ENCODE measurements around the gene TRIM60.
"Not testable (repeated sequence)": the region's sequence is repeated elsewhere in the genome, so short reads cannot be mapped to it uniquely, and the experiment has no call there.

The TRIM60 gene

DNA sequence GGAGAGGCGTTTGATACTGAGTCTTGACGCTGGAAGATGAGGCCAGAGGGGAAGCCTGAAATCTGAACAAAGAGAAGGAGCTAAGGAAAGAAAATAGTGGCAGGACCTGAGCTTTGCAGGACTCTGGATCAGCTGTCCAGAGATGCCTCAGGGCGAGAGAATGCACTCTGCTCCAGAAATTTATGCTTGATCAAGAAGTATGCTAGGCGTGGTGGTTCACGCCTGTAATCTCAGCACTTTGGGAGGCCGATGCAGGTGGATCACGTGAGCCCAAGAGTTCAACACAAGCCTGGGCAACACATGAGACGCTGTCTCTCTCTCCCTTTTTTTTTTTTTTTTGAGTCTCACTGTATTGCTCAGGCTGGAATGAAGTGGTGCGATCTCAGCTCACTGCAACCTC lies 23.8 kb downstream of the TRIM60 start:
- DNase-seq: no peak

DNA sequence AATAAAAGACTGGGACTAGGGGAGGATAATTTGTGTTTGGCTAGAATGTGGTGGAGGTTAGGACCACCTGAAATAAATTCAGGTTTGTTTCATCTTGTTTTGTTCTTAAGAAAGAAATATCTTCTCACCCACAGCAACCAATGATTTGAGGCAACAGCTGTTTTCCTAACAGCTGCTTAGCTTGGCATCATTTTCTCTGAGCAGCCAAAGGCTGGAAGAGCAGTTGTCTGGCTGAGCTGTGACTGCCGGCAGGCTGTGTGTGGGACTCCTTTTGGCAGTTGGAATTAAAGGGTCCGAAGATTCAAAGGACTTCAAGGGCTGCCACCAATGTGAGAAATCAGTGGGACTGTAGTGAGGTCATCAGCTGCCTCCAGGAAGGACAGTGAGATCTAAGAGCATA lies 26.9 kb downstream of the TRIM60 start:
- no peak for DNase-seq

DNA sequence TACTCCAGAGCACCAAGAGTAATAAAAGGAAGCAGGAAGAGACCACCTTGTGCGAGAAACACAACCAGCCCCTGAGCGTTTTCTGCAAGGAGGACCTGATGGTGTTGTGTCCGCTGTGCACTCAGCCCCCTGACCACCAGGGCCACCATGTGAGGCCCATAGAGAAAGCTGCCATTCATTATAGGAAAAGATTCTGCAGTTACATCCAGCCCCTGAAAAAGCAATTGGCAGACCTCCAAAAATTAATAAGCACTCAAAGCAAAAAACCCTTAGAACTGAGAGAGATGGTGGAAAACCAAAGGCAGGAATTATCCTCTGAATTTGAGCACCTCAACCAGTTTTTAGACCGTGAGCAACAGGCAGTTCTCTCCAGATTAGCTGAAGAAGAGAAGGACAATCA lies 27.6 kb downstream of the TRIM60 start:
- DNase-seq: no peak

DNA sequence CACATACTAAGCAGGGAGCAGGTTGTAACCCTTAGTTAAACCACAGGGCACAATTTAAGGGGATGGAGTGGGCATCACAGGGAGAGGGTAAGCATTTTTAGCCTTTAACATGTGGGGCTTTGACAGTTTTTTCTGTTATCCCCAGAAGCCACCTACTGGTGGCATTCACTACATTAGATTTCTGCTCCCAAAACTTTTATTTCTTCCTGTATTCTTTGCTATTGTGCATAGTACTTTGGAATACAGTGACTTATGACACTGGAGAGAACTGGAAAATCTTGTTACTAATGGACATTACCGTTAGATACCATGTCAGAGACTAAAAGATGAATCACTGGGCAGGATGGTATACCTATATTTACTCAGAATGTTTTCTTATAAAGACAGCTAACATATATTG lies 29.1 kb downstream of the TRIM60 start:
- no peak for DNase-seq

DNA sequence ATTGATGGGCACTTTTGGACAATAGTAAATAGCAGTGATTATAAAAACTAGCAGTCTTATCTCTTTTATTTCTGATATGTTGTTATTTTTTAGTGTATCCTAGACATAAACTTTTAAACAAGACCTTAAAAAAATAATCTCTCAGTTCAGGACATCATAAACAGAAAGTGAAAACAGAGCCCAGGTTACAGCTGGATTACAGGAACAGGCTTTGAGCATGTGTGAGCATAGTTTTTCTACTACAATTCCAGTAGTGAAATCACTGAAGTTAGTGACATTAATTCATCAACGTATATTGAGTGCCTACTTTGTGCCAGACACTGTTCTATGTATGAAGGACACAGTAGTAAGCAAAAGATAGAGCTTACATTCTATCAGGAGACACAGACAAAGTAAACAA lies 38.8 kb downstream of the TRIM60 start:
- DNase-seq: no peak

DNA sequence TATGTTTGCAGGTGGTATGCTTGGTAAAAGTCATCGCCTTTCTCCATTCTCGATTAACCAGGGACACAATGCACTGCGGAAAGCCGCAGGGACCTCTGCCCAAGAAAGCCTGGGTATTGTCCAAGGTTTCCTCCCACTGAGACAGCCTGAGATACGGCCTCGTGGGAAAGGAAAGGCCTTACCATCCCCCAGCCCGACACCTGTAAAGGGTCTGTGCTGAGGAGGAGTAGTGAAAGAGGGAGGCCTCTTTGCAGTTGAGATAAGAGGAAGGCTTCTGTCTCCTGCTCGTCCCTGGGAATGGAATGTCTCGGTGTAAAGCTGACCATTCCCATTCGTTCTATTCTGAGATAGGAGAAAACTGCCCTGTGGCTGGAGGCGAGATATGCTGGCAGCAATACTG lies 41.5 kb downstream of the TRIM60 start:
- DNase-seq: not testable (repeated sequence)

DNA sequence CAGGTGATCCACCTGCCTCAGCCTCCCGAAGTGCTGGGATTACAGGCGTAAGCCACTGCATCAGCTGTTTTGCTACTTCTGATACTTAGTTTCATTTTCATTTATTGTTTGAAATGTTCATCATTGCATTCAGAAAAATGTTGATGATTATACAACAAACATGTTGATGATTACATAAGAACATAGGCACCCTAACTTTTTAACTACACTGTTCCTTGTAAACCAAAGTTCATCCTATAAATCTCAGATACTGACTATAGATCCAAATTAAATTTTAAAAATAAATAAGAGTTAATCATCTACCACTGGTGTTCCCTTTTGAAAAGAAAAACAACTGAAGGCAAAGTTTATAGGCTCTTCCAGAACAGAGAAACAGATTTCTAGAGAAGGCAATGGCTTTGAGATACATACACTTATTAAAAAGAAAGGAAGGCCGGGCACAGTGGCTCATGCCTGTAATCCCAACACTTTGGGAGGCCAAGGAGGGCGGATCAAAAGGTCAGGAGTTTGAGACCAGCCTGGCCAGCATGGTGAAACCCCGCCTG lies 45.3 kb downstream of the TRIM60 start:
- no peak for DNase-seq

DNA sequence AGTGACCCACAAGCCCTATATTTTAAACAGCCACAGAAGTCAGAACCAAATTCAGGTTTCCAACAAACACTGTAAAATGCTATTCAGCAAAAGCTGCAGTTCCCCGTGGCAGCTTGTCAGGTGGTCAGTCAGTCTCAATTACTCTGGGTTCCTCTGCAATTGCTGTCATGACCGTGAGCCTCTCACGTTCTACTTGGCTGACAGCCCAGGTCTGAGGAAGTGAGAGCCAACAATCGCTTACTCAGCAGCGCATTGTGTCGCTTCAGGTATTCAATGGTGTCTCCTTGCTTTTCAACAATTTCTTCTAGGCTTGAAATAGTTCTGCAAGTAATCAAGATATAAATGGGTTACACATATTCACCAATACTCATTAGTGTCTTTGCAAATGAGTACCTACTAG lies 47.7 kb downstream of the TRIM60 start:
- DNase-seq: peak in 1 of 3 donors; percentile 1

DNA sequence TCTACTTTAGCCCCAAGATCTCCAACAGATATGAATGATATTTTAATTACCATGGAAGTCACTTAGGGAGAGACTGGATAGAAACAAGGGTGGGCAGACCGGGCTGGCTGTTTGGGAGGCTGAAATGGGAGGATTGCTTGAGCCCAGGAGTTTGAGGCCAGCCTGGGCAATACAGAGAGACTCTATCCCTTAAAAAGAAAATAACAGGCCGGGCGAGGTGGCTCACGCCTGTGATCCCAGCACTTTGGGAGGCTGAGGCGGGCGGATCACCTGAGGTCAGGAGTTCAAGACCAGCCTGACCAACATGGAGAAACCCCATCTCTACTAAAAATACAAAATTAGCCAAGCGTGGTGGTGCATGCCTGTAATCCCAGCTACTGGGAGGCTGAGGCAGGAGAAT lies 53.0 kb downstream of the TRIM60 start:
- DNase-seq: not testable (repeated sequence)

DNA sequence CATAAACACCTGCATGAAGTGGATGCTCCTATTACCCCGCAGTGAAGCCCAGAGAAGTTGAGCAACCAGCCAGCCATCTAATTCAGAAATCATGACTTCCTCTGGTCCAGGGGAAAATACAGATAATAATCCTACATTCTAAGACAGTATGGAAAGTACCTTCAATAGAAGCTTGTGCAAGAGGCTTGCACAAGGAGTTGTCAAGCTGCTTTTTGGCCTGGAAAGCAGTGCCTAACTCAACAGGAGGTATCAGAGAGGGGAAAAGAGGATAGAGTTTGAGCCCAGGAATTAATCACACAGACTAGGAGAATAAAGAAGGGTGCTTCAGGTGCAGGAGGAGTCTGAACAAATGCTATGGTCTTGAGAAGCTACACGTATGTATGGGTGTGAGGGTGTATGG lies 54.1 kb downstream of the TRIM60 start:
- DNase-seq: peak; percentile 44 to 48 (median 47)

DNA sequence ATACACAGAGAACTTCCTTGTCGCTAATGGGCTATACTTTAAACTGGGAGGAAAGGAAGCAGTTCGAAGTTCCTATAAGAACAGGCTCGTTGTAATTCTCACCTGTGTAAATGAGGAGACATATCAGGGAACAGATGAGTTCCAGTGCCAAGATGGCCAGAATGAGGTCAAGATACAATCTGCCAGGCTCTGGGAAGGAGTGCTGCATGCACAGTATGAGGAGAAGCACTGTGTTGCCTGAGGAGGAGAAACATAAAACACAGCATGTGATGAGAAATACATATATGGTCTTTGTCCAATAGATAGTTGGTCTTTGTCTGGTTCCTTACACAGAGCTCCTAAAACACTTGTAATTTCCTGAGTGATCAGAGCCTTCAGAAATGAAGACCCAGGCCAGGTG lies 56.6 kb downstream of the TRIM60 start:
- no peak for DNase-seq

Data from suppressor macrophage treated with lipopolysaccharide for 1 hour (primary cell).